SK-N-SH treated with all-trans-retinoic acid at 6 μM for 48 hours (cell line): ENCODE data around the gene FTO.

Experiments
- ARNTL ChIP-seq: fragments of 450-650 bp; formaldehyde crosslinking; IDR thresholded peaks from 2 replicates; pipeline ENCODE4 v1.5.0; 2020; ENCODE audit warnings: low read depth, mild to moderate bottlenecking, moderate library complexity, borderline replicate concordance
- ESRRG ChIP-seq: fragments of 250-450 bp; sonication (Bioruptor Pico); IDR thresholded peaks from 2 replicates; pipeline ENCODE4 v1.6.1; 2021; ENCODE audit warnings: mild to moderate bottlenecking
- GLIS3 ChIP-seq: fragments of 250-450 bp; sonication (Bioruptor Pico); IDR thresholded peaks from 2 replicates; pipeline ENCODE4 v1.5.0; 2020; ENCODE audit warnings: mild to moderate bottlenecking, moderate library complexity
- ISL1 ChIP-seq: fragments of 250-450 bp; sonication (Bioruptor Pico); IDR thresholded peaks from 2 replicates; pipeline ENCODE4 v2.1.2; 2022; ENCODE audit warnings: mild to moderate bottlenecking, moderate library complexity
- PPARA ChIP-seq: fragments of 250-450 bp; sonication (Bioruptor Pico); IDR thresholded peaks from 2 replicates; pipeline ENCODE4 v1.5.0; 2020; ENCODE audit warnings: mild to moderate bottlenecking, borderline replicate concordance
- RARB ChIP-seq: fragments of 250-450 bp; sonication (Bioruptor Pico); IDR thresholded peaks from 2 replicates; pipeline ENCODE4 v1.8.0; 2021; ENCODE audit warnings: mild to moderate bottlenecking, moderate library complexity
- SNAI2 ChIP-seq: fragments of 250-450 bp; sonication (Bioruptor Pico); IDR thresholded peaks from 2 replicates; pipeline ENCODE4 v1.5.0; 2020; ENCODE audit warnings: mild to moderate bottlenecking, moderate library complexity
- TOX ChIP-seq: fragments of 250-450 bp; sonication (Bioruptor Pico); IDR thresholded peaks from 2 replicates; pipeline ENCODE4 v1.8.0; 2021; ENCODE audit warnings: mild to moderate bottlenecking, moderate library complexity, borderline replicate concordance
- ZFP3 ChIP-seq: fragments of 250-450 bp; sonication (Bioruptor Pico); IDR thresholded peaks from 2 replicates; pipeline ENCODE4 v1.5.0; 2020; ENCODE audit warnings: mild to moderate bottlenecking, moderate library complexity
- TF ChIP-seq, protein P1 (sequence below): fragments of 250-450 bp; sonication (Bioruptor Pico); IDR thresholded peaks from 2 replicates; pipeline ENCODE4 v1.5.1; 2020; ENCODE audit warnings: low read depth, mild to moderate bottlenecking, moderate library complexity
- TF ChIP-seq, protein P2 (sequence below): fragments of 250-450 bp; sonication (Bioruptor Pico); IDR thresholded peaks from 2 replicates; pipeline ENCODE4 v1.8.0; 2020; ENCODE audit warnings: mild to moderate bottlenecking, moderate library complexity, borderline replicate concordance

DNA sequence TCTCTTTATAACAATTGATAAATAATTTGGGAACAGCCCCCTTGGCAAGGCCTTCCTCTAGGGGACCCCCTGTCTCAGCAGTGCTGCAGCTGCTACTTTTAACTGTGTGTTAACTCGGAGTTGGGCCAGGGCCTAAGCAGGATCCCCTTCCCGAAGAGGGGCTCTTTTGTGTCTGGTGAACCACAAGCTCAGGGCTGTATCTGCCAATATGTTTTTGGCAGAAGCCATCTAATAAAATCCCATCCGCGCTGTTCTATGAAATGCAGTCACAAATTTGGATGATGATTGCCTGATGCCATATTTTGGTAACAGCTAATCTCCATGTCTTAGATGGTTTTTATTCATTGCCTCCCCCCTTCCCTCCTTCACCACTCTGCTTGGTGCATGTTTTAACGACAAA is 267.7 kb downstream of the FTO start:
- TF ChIP-seq, protein P1, sequence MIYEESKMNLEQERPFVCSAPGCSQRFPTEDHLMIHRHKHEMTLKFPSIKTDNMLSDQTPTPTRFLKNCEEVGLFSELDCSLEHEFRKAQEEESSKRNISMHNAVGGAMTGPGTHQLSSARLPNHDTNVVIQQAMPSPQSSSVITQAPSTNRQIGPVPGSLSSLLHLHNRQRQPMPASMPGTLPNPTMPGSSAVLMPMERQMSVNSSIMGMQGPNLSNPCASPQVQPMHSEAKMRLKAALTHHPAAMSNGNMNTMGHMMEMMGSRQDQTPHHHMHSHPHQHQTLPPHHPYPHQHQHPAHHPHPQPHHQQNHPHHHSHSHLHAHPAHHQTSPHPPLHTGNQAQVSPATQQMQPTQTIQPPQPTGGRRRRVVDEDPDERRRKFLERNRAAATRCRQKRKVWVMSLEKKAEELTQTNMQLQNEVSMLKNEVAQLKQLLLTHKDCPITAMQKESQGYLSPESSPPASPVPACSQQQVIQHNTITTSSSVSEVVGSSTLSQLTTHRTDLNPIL, result no peak
- TF ChIP-seq ISL1 (CRISPR knock-in tag), result no peak
- no peak for TF ChIP-seq ESRRG (CRISPR knock-in tag)
- TF ChIP-seq, protein P2, sequence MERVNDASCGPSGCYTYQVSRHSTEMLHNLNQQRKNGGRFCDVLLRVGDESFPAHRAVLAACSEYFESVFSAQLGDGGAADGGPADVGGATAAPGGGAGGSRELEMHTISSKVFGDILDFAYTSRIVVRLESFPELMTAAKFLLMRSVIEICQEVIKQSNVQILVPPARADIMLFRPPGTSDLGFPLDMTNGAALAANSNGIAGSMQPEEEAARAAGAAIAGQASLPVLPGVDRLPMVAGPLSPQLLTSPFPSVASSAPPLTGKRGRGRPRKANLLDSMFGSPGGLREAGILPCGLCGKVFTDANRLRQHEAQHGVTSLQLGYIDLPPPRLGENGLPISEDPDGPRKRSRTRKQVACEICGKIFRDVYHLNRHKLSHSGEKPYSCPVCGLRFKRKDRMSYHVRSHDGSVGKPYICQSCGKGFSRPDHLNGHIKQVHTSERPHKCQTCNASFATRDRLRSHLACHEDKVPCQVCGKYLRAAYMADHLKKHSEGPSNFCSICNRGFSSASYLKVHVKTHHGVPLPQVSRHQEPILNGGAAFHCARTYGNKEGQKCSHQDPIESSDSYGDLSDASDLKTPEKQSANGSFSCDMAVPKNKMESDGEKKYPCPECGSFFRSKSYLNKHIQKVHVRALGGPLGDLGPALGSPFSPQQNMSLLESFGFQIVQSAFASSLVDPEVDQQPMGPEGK (CRISPR knock-in tag), result no peak
- no peak for TF ChIP-seq ZFP3 (CRISPR knock-in tag)
- no peak for TF ChIP-seq PPARA (CRISPR knock-in tag)
- TF ChIP-seq GLIS3 (CRISPR knock-in tag), result no peak
- TF ChIP-seq TOX (CRISPR knock-in tag), result no peak
- no peak for TF ChIP-seq ARNTL (CRISPR knock-in tag)
- TF ChIP-seq RARB (CRISPR knock-in tag), result no peak
- TF ChIP-seq SNAI2 (CRISPR knock-in tag), result no peak
